Measurements from ENCODE around the gene NDST1.
"Not testable (repeated sequence)": the region's sequence is repeated elsewhere in the genome, so short reads cannot be mapped to it uniquely, and the experiment has no call there.

The NDST1 gene

GRCh38 chr5:150468206-150468605, 39.7 kb upstream of the NDST1 start:
- Histone ChIP-seq H3K4me1 (ENCODE audit: control extremely low read depth in 1 of 4, control insufficient read depth in 4 of 4, insufficient read depth in 4 of 4, low read length in 3 of 4) (peaks cover 0 to 21% (median 4%) of the 10 kb centered on the region in 4 experiments), H3K4me3 (ENCODE audit: control insufficient read depth in 1 of 7, extremely low read depth in 1 of 7, insufficient read depth in 4 of 7, low read depth in 2 of 7, low read length in 6 of 7) (no peak overlapping the region), H3K27me3 (replicated peaks in 2 of 5; ENCODE audit: control insufficient read depth in 4 of 5, insufficient read depth in 5 of 5, low read length in 4 of 5) (no peaks in the 10 kb centered on the region), H3K27ac (ENCODE audit: insufficient read depth in 1 of 2, low read depth in 1 of 2, low read length in 2 of 2, poor library complexity in 1 of 2, severe bottlenecking in 2 of 2) (no peak overlapping the region), H3K36me3 (ENCODE audit: control insufficient read depth in 4 of 4, insufficient read depth in 4 of 4, low read length in 3 of 4) (no peaks in the 10 kb centered on the region), H3K9me3 (ENCODE audit: control extremely low read depth in 1 of 5, control insufficient read depth in 4 of 5, insufficient read depth in 2 of 5, low read depth in 1 of 5, low read length in 4 of 5) (no peaks in the 10 kb centered on the region)
- CTCF ChIA-PET = interaction anchor here (1.2 kb wide), 1 partner anchor 9 kb away, joined by 4 read pairs; no protein-coding TSS in a partner anchor
- WGBS (ENCODE audit: insufficient coverage) = 96% methylated on average over 4 of the region's 4 CpGs
- no peak for DNase-seq
- POLR2A ChIA-PET = interaction anchor here (0.6 kb wide), 1 partner anchor 631 kb away, joined by 4 read pairs; no protein-coding TSS in a partner anchor

DNA sequence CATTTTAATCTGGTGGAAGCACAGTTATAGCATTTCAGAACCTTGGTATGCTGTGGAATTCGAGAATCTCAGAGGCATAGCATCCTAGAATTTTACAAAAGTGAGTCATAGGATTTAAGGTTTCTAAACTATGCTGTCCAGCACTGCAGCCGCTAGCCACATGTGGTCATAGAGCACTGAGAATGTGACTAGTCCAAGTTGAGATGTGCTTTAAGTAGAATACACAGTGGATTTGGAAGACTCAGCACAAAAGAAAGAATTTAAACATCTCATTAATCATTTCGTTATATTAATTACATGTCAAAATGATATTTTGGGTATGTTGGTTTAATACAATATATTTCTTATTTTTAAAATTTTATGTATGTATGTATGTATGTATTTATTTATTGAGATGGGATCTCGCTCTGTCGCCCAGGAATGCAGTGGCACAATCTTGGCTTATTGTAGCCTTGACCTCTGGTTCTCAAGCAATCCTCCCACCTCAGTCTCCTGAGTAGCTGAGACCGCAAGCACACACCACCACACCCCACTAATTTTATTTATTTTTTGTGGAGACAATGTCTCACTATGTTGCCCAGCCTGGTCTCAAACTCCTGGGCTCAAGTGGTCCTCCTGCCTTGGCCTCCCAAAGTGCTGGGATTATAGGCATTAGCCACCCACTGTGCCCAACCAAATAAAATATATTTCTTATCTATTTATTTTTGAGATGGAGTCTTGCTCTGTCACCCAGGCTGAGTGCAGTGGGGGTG, 38.0 kb upstream of the NDST1 start:
- Histone ChIP-seq H3K4me1 (ENCODE audit: control extremely low read depth in 1 of 4, control insufficient read depth in 4 of 4, insufficient read depth in 4 of 4, low read length in 3 of 4) (peaks cover 0 to 14% (median 4%) of the 10 kb centered on the region in 4 experiments), H3K36me3 (ENCODE audit: control insufficient read depth in 4 of 4, insufficient read depth in 4 of 4, low read length in 3 of 4) (no peaks in the 10 kb centered on the region), H3K9me3 (ENCODE audit: control extremely low read depth in 1 of 5, control insufficient read depth in 4 of 5, insufficient read depth in 2 of 5, low read depth in 1 of 5, low read length in 4 of 5) (no peaks in the 10 kb centered on the region), H3K27ac (ENCODE audit: insufficient read depth in 1 of 2, low read depth in 1 of 2, low read length in 2 of 2, poor library complexity in 1 of 2, severe bottlenecking in 2 of 2) (no peak overlapping the region), H3K27me3 (replicated peaks in 2 of 5; ENCODE audit: control insufficient read depth in 4 of 5, insufficient read depth in 5 of 5, low read length in 4 of 5) (no peaks in the 10 kb centered on the region), H3K4me3 (ENCODE audit: control insufficient read depth in 1 of 7, extremely low read depth in 1 of 7, insufficient read depth in 4 of 7, low read depth in 2 of 7, low read length in 6 of 7) (no peak overlapping the region)
- CTCF ChIA-PET = no interaction called here
- no peak for DNase-seq
- 95% methylated on average over 4 of the region's 6 CpGs for WGBS (ENCODE audit: insufficient coverage)
- POLR2A ChIA-PET = no interaction called here

DNA sequence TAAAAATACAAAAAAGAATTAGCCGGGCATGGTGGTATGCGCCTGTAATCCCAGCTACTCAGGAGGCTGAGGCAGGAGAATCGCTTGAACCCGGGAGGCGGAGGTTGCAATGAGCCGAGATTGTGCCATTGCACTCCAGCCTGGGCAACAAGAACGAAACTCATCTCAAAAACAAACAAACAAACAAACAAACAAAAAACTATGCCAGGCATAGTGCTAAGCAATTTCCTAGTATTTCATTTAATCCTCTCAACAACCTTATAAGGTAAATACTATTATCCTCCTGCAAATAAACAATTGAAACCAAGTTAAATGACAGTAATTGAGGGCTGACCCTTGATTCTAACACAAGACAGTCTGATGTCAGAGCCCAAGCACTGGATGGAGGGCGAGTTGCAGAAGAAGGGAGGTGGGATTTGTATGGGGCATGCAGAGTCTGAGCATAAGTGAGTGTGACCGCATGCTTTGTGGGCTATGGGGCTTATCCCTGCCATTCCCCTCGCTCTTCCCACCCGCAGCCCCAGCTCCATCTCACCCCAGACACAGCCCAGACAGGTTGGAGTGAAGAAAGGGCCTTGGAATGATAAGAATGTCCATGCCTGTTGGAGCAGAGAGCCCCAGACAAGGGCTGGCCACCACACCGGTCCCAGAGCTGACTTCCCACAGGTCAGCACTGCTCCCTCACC, 34.1 kb upstream of the NDST1 start:
- ChIA-PET POLR2A (no interaction called here), CTCF (interaction anchor here (0.7 kb wide), 1 partner anchor 15 kb away, joined by 3 read pairs; no protein-coding TSS in a partner anchor)
- H3K36me3 ChIP-seq (ENCODE audit: control insufficient read depth in 4 of 4, insufficient read depth in 4 of 4, low read length in 3 of 4) = no peaks in the 10 kb centered on the region
- no peak for DNase-seq
- no peaks in the 10 kb centered on the region for H3K9me3 ChIP-seq (ENCODE audit: control extremely low read depth in 1 of 5, control insufficient read depth in 4 of 5, insufficient read depth in 2 of 5, low read depth in 1 of 5, low read length in 4 of 5)
- H3K27me3 ChIP-seq (replicated peaks in 2 of 5; ENCODE audit: control insufficient read depth in 4 of 5, insufficient read depth in 5 of 5, low read length in 4 of 5) = no peaks in the 10 kb centered on the region
- no peak overlapping the region for H3K27ac ChIP-seq (ENCODE audit: insufficient read depth in 1 of 2, low read depth in 1 of 2, low read length in 2 of 2, poor library complexity in 1 of 2, severe bottlenecking in 2 of 2)
- no peak overlapping the region for H3K4me3 ChIP-seq (ENCODE audit: control insufficient read depth in 1 of 7, extremely low read depth in 1 of 7, insufficient read depth in 4 of 7, low read depth in 2 of 7, low read length in 6 of 7)
- peaks cover 0 to 45% (median 10%) of the 10 kb centered on the region in 4 experiments for H3K4me1 ChIP-seq (ENCODE audit: control extremely low read depth in 1 of 4, control insufficient read depth in 4 of 4, insufficient read depth in 4 of 4, low read length in 3 of 4)
- 100% methylated on average over 3 of the region's 12 CpGs for WGBS (ENCODE audit: insufficient coverage)

- POLR2A ChIA-PET = interaction anchor here (0.6 kb wide), 1 partner anchor 54 kb away, joined by 4 read pairs; no protein-coding TSS in a partner anchor
- H3K27me3 ChIP-seq (replicated peaks in 2 of 5; ENCODE audit: control insufficient read depth in 4 of 5, insufficient read depth in 5 of 5, low read length in 4 of 5) = not testable (repeated sequence)
Measured at GRCh38 chr5:150476568-150476967, 31.4 kb upstream of the NDST1 start.

GRCh38 chr5:150479416-150479815, 28.5 kb upstream of the NDST1 start:
- Histone ChIP-seq H3K4me1 (ENCODE audit: control extremely low read depth in 1 of 4, control insufficient read depth in 4 of 4, insufficient read depth in 4 of 4, low read length in 3 of 4) (peaks cover 0 to 52% (median 13%) of the 10 kb centered on the region in 4 experiments), H3K36me3 (ENCODE audit: control insufficient read depth in 4 of 4, insufficient read depth in 4 of 4, low read length in 3 of 4) (no peaks in the 10 kb centered on the region), H3K27me3 (replicated peaks in 2 of 5; ENCODE audit: control insufficient read depth in 4 of 5, insufficient read depth in 5 of 5, low read length in 4 of 5) (no peaks in the 10 kb centered on the region), H3K4me3 (ENCODE audit: control insufficient read depth in 1 of 7, extremely low read depth in 1 of 7, insufficient read depth in 4 of 7, low read depth in 2 of 7, low read length in 6 of 7) (no peak overlapping the region), H3K9me3 (ENCODE audit: control extremely low read depth in 1 of 5, control insufficient read depth in 4 of 5, insufficient read depth in 2 of 5, low read depth in 1 of 5, low read length in 4 of 5) (no peaks in the 10 kb centered on the region), H3K27ac (ENCODE audit: insufficient read depth in 1 of 2, low read depth in 1 of 2, low read length in 2 of 2, poor library complexity in 1 of 2, severe bottlenecking in 2 of 2) (no peak overlapping the region)
- WGBS (ENCODE audit: insufficient coverage) = 69% methylated on average over 2 of the region's 2 CpGs
- CTCF ChIA-PET = interaction anchor here (1.1 kb wide), 2 partner anchors 10 to 24 kb away, joined by 3 to 5 read pairs; no protein-coding TSS in a partner anchor
- DNase-seq = no peak
- POLR2A ChIA-PET = interaction anchor here (0.8 kb wide), 1 partner anchor 744 kb away, joined by 3 read pairs; the partner anchor contains the start of gene CCDC69

More at GRCh38 chr5:150476568-150476967, 31.4 kb upstream of the NDST1 start:
- H3K4me3 ChIP-seq (ENCODE audit: control insufficient read depth in 1 of 7, extremely low read depth in 1 of 7, insufficient read depth in 4 of 7, low read depth in 2 of 7, low read length in 6 of 7); CTCF ChIA-PET; H3K9me3 ChIP-seq (ENCODE audit: control extremely low read depth in 1 of 5, control insufficient read depth in 4 of 5, insufficient read depth in 2 of 5, low read depth in 1 of 5, low read length in 4 of 5); DNase-seq; H3K36me3 ChIP-seq (ENCODE audit: control insufficient read depth in 4 of 4, insufficient read depth in 4 of 4, low read length in 3 of 4); H3K27ac ChIP-seq (ENCODE audit: insufficient read depth in 1 of 2, low read depth in 1 of 2, low read length in 2 of 2, poor library complexity in 1 of 2, severe bottlenecking in 2 of 2): not testable (repeated sequence)
- 100% methylated on average over 2 of the region's 6 CpGs for WGBS (ENCODE audit: insufficient coverage)
- H3K4me1 ChIP-seq (ENCODE audit: control extremely low read depth in 1 of 4, control insufficient read depth in 4 of 4, insufficient read depth in 4 of 4, low read length in 3 of 4) = peaks cover 0 to 65% (median 13%) of the 10 kb centered on the region in 4 experiments

- no peak overlapping the region for H3K27ac ChIP-seq (ENCODE audit: insufficient read depth in 1 of 2, low read depth in 1 of 2, low read length in 2 of 2, poor library complexity in 1 of 2, severe bottlenecking in 2 of 2)
- POLR2A ChIA-PET = no interaction called here
- 94% methylated on average over 6 of the region's 6 CpGs for WGBS (ENCODE audit: insufficient coverage)
- no peaks in the 10 kb centered on the region for H3K9me3 ChIP-seq (ENCODE audit: control extremely low read depth in 1 of 5, control insufficient read depth in 4 of 5, insufficient read depth in 2 of 5, low read depth in 1 of 5, low read length in 4 of 5)
- peaks cover 0 to 49% (median 17%) of the 10 kb centered on the region in 4 experiments for H3K4me1 ChIP-seq (ENCODE audit: control extremely low read depth in 1 of 4, control insufficient read depth in 4 of 4, insufficient read depth in 4 of 4, low read length in 3 of 4)
- CTCF ChIA-PET = no interaction called here
- H3K36me3 ChIP-seq (ENCODE audit: control insufficient read depth in 4 of 4, insufficient read depth in 4 of 4, low read length in 3 of 4) = no peaks in the 10 kb centered on the region
- H3K27me3 ChIP-seq (replicated peaks in 2 of 5; ENCODE audit: control insufficient read depth in 4 of 5, insufficient read depth in 5 of 5, low read length in 4 of 5) = no peaks in the 10 kb centered on the region
- no peak for DNase-seq
- H3K4me3 ChIP-seq (ENCODE audit: control insufficient read depth in 1 of 7, extremely low read depth in 1 of 7, insufficient read depth in 4 of 7, low read depth in 2 of 7, low read length in 6 of 7) = no peak overlapping the region
Measured at GRCh38 chr5:150481708-150481965, 26.3 kb upstream of the NDST1 start.

DNA sequence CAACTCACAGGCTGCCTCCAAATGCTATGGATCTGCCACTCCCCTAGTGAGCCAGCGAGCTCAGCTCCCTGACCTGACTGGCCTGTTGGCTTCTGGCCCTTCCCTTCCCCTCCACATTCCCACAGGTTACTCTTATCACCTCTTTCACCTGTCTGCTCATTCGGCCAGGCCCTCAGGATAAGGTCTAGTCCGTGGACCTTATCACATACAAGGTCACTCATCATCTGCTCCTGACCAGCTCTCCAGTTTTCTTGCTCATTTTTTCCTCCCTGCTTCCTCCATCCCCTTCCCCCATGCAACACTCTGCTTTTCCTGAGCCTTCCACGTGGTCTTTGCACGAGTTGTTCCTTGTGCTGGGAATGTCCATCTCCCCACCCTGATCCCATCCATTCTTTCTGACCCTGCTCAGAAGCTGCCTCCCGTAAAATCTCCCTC, 25.9 kb upstream of the NDST1 start:
- Histone ChIP-seq H3K36me3 (ENCODE audit: control insufficient read depth in 4 of 4, insufficient read depth in 4 of 4, low read length in 3 of 4) (no peaks in the 10 kb centered on the region), H3K27ac (ENCODE audit: insufficient read depth in 1 of 2, low read depth in 1 of 2, low read length in 2 of 2, poor library complexity in 1 of 2, severe bottlenecking in 2 of 2) (no peak overlapping the region), H3K27me3 (replicated peaks in 2 of 5; ENCODE audit: control insufficient read depth in 4 of 5, insufficient read depth in 5 of 5, low read length in 4 of 5) (no peaks in the 10 kb centered on the region), H3K9me3 (ENCODE audit: control extremely low read depth in 1 of 5, control insufficient read depth in 4 of 5, insufficient read depth in 2 of 5, low read depth in 1 of 5, low read length in 4 of 5) (no peaks in the 10 kb centered on the region), H3K4me3 (ENCODE audit: control insufficient read depth in 1 of 7, extremely low read depth in 1 of 7, insufficient read depth in 4 of 7, low read depth in 2 of 7, low read length in 6 of 7) (no peak overlapping the region), H3K4me1 (ENCODE audit: control extremely low read depth in 1 of 4, control insufficient read depth in 4 of 4, insufficient read depth in 4 of 4, low read length in 3 of 4) (peaks cover under 1 to 49% (median 17%) of the 10 kb centered on the region in 4 experiments)
- WGBS (ENCODE audit: insufficient coverage) = 88% methylated on average over 6 of the region's 6 CpGs
- ChIA-PET POLR2A (no interaction called here), CTCF (no interaction called here)
- DNase-seq = no peak

Data from common myeloid progenitor, CD34-positive (primary cell).